DND-41 (cell line): ENCODE results near the gene REEP1.

Source experiments
- ATAC-seq: fragments of 200-7000 bp; cut with Tn5 transposase; 3 replicates; pipeline ENCODE4 v1.9.1; 2021; ENCODE audit warnings: low read depth; ENCODE audit not compliant: insufficient read depth
- DNase-seq: peaks from one replicate; pipeline ENCODE4 v3.0.0-alpha.2; 2020
- H2AFZ ChIP-seq: 2 replicates; pipeline ENCODE4 v1.6.0; 2012; ENCODE audit warnings: low read depth, low read length
- H3K27ac ChIP-seq: 2 replicates; pipeline ENCODE4 v1.5.1; 2012; ENCODE audit warnings: low read length, inconsistent platforms
- H3K27me3 ChIP-seq: fragments of 200-600 bp; sonication (generic); 2 replicates; pipeline ENCODE4 v1.6.0; 2012; ENCODE audit warnings: low read length, mild to moderate bottlenecking, inconsistent platforms; ENCODE audit not compliant: insufficient read depth, poor library complexity
- H3K36me3 ChIP-seq: 2 replicates; pipeline ENCODE4 v1.5.1; 2012; ENCODE audit warnings: low read length, inconsistent platforms; ENCODE audit not compliant: insufficient read depth
- H3K4me1 ChIP-seq: 2 replicates; pipeline ENCODE4 v1.5.1; 2012; ENCODE audit warnings: mild to moderate bottlenecking, low read length; ENCODE audit not compliant: insufficient read depth
- H3K4me2 ChIP-seq: 2 replicates; pipeline ENCODE4 v1.6.0; 2012; ENCODE audit warnings: mild to moderate bottlenecking, moderate library complexity, low read length, inconsistent platforms; ENCODE audit not compliant: insufficient read depth
- H3K4me3 ChIP-seq, 2 experiments: fragments of 200-600 bp in 1 of 2; shearing (Covaris generic) in 1 of 2; 2 replicates each; pipeline ENCODE4 v1.5.1; 2012 to 2016; ENCODE audit warnings: inconsistent platforms in 2 of 2, low read length in 2 of 2, mild to moderate bottlenecking in 2 of 2, low read depth in 1 of 2, moderate library complexity in 1 of 2
- H3K79me2 ChIP-seq: 2 replicates; pipeline ENCODE4 v1.6.0; 2012; ENCODE audit warnings: low read length, inconsistent platforms; ENCODE audit not compliant: insufficient read depth
- H3K9ac ChIP-seq: 2 replicates; pipeline ENCODE4 v1.6.0; 2012; ENCODE audit warnings: low read depth, mild to moderate bottlenecking, inconsistent platforms, low read length, moderate library complexity
- H3K9me3 ChIP-seq: 2 replicates; pipeline ENCODE4 v1.5.1; 2012; ENCODE audit warnings: low read length, moderate library complexity, mild to moderate bottlenecking, inconsistent platforms; ENCODE audit not compliant: insufficient read depth, severe bottlenecking
- H4K20me1 ChIP-seq: 2 replicates; pipeline ENCODE4 v1.6.0; 2012; ENCODE audit warnings: low read length; ENCODE audit not compliant: insufficient read depth
- EZH2 ChIP-seq: IDR thresholded peaks from 3 replicates; pipeline ENCODE4 v1.6.1; 2012; ENCODE audit warnings: borderline replicate concordance, low read depth, mild to moderate bottlenecking, moderate library complexity, low read length, inconsistent platforms; ENCODE audit not compliant: severe bottlenecking
- TF ChIP-seq, protein P1 (sequence below): IDR thresholded peaks from 2 replicates; pipeline ENCODE4 v1.5.1; 2012; ENCODE audit warnings: borderline replicate concordance, low read length, moderate library complexity, mild to moderate bottlenecking; ENCODE audit not compliant: poor library complexity, severe bottlenecking; ENCODE audit errors: extremely low read depth

Gene REEP1

DNA sequence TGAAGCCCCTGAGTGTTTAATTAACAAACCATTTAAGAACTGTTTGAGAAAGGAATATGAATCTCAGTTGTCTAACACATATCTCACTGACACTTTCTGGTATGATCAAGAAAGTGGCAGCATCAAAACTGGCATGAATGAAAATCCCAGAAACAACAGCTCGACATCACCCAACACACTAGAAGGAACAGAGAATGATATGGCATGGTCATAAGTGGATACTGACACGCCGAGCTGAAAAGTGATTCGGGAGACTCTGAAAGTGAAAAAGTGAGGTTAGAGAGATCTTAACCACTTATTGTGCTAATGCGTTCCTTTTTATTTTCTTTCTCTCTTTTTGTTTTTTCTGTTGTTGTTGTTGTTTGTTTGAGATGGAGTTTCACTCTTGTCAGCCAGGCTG, 100.3 kb downstream of the REEP1 start:
- H2AFZ ChIP-seq, result no peak overlapping the region
- no peak overlapping the region for H3K27ac ChIP-seq
- ATAC-seq, result no peak
- no peak for TF ChIP-seq EZH2
- TF ChIP-seq, protein P1, sequence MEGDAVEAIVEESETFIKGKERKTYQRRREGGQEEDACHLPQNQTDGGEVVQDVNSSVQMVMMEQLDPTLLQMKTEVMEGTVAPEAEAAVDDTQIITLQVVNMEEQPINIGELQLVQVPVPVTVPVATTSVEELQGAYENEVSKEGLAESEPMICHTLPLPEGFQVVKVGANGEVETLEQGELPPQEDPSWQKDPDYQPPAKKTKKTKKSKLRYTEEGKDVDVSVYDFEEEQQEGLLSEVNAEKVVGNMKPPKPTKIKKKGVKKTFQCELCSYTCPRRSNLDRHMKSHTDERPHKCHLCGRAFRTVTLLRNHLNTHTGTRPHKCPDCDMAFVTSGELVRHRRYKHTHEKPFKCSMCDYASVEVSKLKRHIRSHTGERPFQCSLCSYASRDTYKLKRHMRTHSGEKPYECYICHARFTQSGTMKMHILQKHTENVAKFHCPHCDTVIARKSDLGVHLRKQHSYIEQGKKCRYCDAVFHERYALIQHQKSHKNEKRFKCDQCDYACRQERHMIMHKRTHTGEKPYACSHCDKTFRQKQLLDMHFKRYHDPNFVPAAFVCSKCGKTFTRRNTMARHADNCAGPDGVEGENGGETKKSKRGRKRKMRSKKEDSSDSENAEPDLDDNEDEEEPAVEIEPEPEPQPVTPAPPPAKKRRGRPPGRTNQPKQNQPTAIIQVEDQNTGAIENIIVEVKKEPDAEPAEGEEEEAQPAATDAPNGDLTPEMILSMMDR, result no peak
- H3K4me1 ChIP-seq, result peaks cover 4% of the 10 kb centered on the region; the same call in 1 of the 2 replicates
- no peaks in the 10 kb centered on the region for H3K9me3 ChIP-seq
- H3K79me2 ChIP-seq, result no peaks in the 10 kb centered on the region
- H3K9ac ChIP-seq, result no peak overlapping the region
- H3K36me3 ChIP-seq, result no peaks in the 10 kb centered on the region
- no peak overlapping the region for H3K4me3 ChIP-seq
- H4K20me1 ChIP-seq, result no peaks in the 10 kb centered on the region; the same call in 1 of the 2 replicates
- no peak for DNase-seq
- H3K27me3 ChIP-seq, result peaks cover 13% of the 10 kb centered on the region
- no peak overlapping the region for H3K4me2 ChIP-seq

DNA sequence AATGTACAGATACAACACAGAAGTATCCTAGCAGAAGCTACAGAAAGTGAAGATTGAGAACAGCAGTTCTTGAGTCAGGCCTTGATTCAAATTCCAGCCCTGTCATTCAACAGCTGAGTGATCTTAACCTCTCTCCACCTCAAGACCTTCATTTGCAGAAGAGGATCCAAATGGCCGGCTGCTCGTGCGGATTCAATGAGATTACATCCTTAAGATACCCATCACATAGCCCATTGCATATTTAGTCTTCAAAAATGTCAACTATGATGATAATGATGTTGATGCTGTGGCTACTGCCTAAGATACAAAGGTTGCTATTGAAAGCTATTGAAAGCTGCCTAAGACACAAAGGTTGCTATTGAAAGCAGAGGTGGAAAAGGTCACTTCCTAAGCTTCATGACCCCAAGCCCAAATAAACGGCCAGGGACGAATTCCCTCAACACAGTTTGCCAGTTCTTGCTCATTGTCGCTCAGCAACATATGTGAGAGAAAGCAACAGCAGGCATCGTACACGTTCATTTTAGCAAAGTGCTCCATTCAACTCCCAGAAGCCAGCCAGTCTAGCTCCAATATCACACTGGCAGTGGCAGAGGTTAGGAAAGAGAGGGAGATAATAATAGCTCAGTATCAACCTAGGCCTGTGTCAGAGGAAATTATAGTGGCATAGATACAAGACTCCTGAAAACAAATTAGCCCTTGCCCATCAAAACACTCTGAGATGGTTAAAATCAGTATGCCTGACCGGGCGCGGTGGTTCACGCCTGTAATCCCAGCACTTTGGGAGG, 102.0 kb downstream of the REEP1 start:
- Histone ChIP-seq H3K9me3 (no peaks in the 10 kb centered on the region), H4K20me1 (no peaks in the 10 kb centered on the region), H2AFZ (no peak overlapping the region), H3K4me1 (peaks cover 4% of the 10 kb centered on the region; the same call in 1 of the 2 replicates), H3K36me3 (no peaks in the 10 kb centered on the region), H3K27me3 (peaks cover 9% of the 10 kb centered on the region), H3K9ac (no peak overlapping the region), H3K79me2 (no peaks in the 10 kb centered on the region), H3K27ac (no peak overlapping the region), H3K4me3 (no peak overlapping the region), H3K4me2 (no peak overlapping the region)
- ATAC-seq, result no peak
- no peak for TF ChIP-seq EZH2
- TF ChIP-seq, protein P1, result no peak
- DNase-seq, result no peak

DNA sequence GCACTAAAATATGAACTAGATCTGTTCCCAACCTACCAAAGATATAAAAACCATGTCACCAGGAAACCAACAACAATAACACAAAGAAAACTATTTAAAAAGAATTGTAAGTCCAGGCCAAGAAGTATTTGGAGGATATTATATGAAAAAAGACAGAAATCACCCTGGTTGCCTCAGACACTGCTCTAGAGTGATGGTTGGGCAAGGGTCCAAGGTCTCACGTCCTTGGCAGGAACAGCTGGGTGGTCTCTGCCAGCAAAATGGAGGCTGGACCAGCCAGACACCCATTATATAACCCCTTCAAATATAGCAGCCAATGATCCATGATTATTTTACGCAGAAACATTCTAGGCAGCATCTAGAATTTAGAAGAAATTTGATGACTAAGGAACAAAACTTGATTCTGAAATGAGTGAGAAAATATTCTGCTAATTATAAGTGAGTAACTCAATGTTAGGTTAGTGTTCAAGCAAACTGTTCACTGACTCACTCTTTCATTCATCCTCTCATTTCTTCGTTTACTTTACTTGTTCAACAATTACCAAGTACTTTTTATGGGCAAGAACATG, 102.8 kb downstream of the REEP1 start:
- Histone ChIP-seq H2AFZ (no peak overlapping the region), H3K9ac (no peak overlapping the region), H3K79me2 (no peaks in the 10 kb centered on the region), H3K4me3 (no peak overlapping the region), H4K20me1 (no peaks in the 10 kb centered on the region), H3K4me1 (peaks cover 4% of the 10 kb centered on the region; the same call in 1 of the 2 replicates), H3K27me3 (peaks cover 4% of the 10 kb centered on the region), H3K36me3 (no peaks in the 10 kb centered on the region), H3K4me2 (no peak overlapping the region), H3K27ac (no peak overlapping the region), H3K9me3 (no peaks in the 10 kb centered on the region)
- no peak for TF ChIP-seq EZH2
- TF ChIP-seq, protein P1, result no peak
- DNase-seq (no peak), ATAC-seq (no peak)
